Left kidney (tissue), 2 donors: ENCODE results near the gene ATL1. TPM values are rescaled to one million over a fixed set of nuclear protein-coding genes. Genes with fewer than 3 reads are reported as not detected.
"Not testable (repeated sequence)": the region's sequence is repeated elsewhere in the genome, so short reads cannot be mapped to it uniquely, and the experiment has no call there.

Experiments
- DNase-seq: peaks from one replicate; pipeline ENCODE4 v3.0.0-alpha.2; 2013
- polyA plus RNA-seq: library from polyadenylated mRNA; unstranded; fragments of 120-200 nt; gene quantifications from one replicate; pipeline ENCODE4 v1.2.1, GENCODE V29; 2013; ENCODE audit not compliant: insufficient read length

Gene ATL1
- polyA plus RNA-seq, 1 donor, result 8.4 TPM

- DNase-seq, result no peak
Measured at GRCh38 chr14:50534416-50534815, 25.5 kb upstream of the ATL1 start.

- no peak for DNase-seq
Measured at GRCh38 chr14:50534997-50535396, 24.9 kb upstream of the ATL1 start.

GRCh38 chr14:50538034-50538433 is 21.9 kb upstream of the ATL1 start:
- not testable (repeated sequence) for DNase-seq

- no peak for DNase-seq
Measured at GRCh38 chr14:50539051-50539450, 20.9 kb upstream of the ATL1 start.

GRCh38 chr14:50541159-50541567 is 18.8 kb upstream of the ATL1 start:
- no peak for DNase-seq

GRCh38 chr14:50542941-50543418 is 17.0 kb upstream of the ATL1 start:
- peak; percentile 27 for DNase-seq

- DNase-seq, result no peak
Measured at GRCh38 chr14:50544911-50545310, 15.0 kb upstream of the ATL1 start.

- DNase-seq, result no peak
Measured at GRCh38 chr14:50545618-50546017, 14.3 kb upstream of the ATL1 start.

- no peak for DNase-seq
Measured at GRCh38 chr14:50550294-50550693, 9.7 kb upstream of the ATL1 start.

- no peak for DNase-seq
Measured at GRCh38 chr14:50551877-50552276, 8.1 kb upstream of the ATL1 start.

- DNase-seq, result not testable (repeated sequence)
Measured at GRCh38 chr14:50552796-50553195, 7.1 kb upstream of the ATL1 start.

GRCh38 chr14:50560931-50561285 is 963 bp downstream of the ATL1 start:
- DNase-seq, result peak; percentile 50

- DNase-seq, result no peak
Measured at GRCh38 chr14:50562841-50563240, 2.9 kb downstream of the ATL1 start.

GRCh38 chr14:50569714-50570274 is 9.8 kb downstream of the ATL1 start:
- DNase-seq, result no peak

- no peak for DNase-seq
Measured at GRCh38 chr14:50573862-50574261, 13.9 kb downstream of the ATL1 start.

GRCh38 chr14:50575769-50576168 is 15.8 kb downstream of the ATL1 start:
- DNase-seq, result no peak

GRCh38 chr14:50577982-50578381 is 18.0 kb downstream of the ATL1 start:
- no peak for DNase-seq

GRCh38 chr14:50578433-50578832 is 18.5 kb downstream of the ATL1 start:
- no peak for DNase-seq

GRCh38 chr14:50590464-50590863 is 30.5 kb downstream of the ATL1 start:
- no peak for DNase-seq

- no peak for DNase-seq
Measured at GRCh38 chr14:50594577-50595316, 34.8 kb downstream of the ATL1 start.

GRCh38 chr14:50598765-50599164 is 38.8 kb downstream of the ATL1 start:
- no peak for DNase-seq

- no peak for DNase-seq
Measured at GRCh38 chr14:50599700-50600444, 39.9 kb downstream of the ATL1 start.

GRCh38 chr14:50600849-50601248 is 40.9 kb downstream of the ATL1 start:
- DNase-seq, result no peak
